Sigmoid colon (tissue), 4 donors: ENCODE results near the gene PPP4R3B.

Experiments
- CTCF ChIP-seq, 4 experiments: fragments of 450-650 bp in 3 of 4; fragments of 200-600 bp in 1 of 4; IDR thresholded peaks; one replicate each; pipeline ENCODE4 v1.5.1; 2016 to 2019; ENCODE audit warnings: antibody characterized with exemption in 4 of 4, mild to moderate bottlenecking in 3 of 4, moderate library complexity in 2 of 4
- EP300 ChIP-seq, 4 donors: sonication (generic); formaldehyde crosslinking; IDR thresholded peaks; one replicate each; pipeline ENCODE4 v1.6.1; 2017; ENCODE audit warnings: antibody characterized with exemption in 4 of 4
- POLR2A ChIP-seq, 2 donors: fragments of 450-650 bp; IDR thresholded peaks; one replicate each; pipeline ENCODE4 v1.6.1; 2016; ENCODE audit warnings: antibody characterized with exemption in 2 of 2, mild to moderate bottlenecking in 2 of 2, moderate library complexity in 2 of 2
- POLR2AphosphoS5 ChIP-seq, 4 donors: sonication (generic); formaldehyde crosslinking; IDR thresholded peaks; one replicate each; pipeline ENCODE4 v1.6.1; 2017; ENCODE audit warnings: antibody characterized with exemption in 4 of 4

- no peak for TF ChIP-seq CTCF (IDR thresholded peaks at IDR 0.05)
- TF ChIP-seq POLR2AphosphoS5 (IDR thresholded peaks at IDR 0.05), result no peak
- no peak for TF ChIP-seq POLR2A (IDR thresholded peaks at IDR 0.05)
- no peak for TF ChIP-seq EP300 (IDR thresholded peaks at IDR 0.05)
These were observed 35.8 kb upstream of the PPP4R3B start for GRCh38 chr2:55653255-55653654.
